ENCODE data around the gene SIN3B.

The SIN3B gene

DNA sequence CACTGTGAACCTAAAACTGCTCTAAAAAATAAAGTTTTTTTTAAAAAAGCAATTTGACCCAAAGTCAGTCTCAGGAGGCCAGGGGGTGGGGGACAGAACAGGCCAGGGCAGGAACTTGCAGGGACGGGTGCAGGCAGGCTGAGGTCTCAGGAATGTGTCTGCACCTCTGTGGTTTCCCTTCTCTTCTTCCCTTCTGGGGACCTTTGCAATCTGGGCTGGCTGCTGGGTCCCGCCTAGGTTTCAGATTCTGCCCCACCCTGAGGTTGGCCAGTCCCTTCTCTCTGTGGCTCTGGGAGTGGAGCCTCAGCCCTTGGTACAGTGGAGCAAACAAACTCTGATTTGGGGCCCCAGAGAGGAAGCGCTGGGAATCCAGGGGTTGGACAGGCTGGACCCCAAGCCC lies 54.3 kb downstream of the SIN3B start:
- Histone ChIP-seq H3K4me1 (ENCODE audit: control insufficient read depth, low read length) (peaks cover 23% of the 10 kb centered on the region), H3K27ac (ENCODE audit: low read depth, low read length) (no peak overlapping the region), H3K9me2 (replicated peaks; ENCODE audit: control insufficient read depth, low read length) (no peaks in the 10 kb centered on the region), H3K9me3 (ENCODE audit: control insufficient read depth, insufficient read depth, low read length) (peaks cover 10% of the 10 kb centered on the region; the same call in 1 of the 2 replicates), H3F3A (ENCODE audit: control insufficient read depth, insufficient read depth) (peaks cover 11% of the 10 kb centered on the region), H3K79me2 (ENCODE audit: control insufficient read depth, low read length) (no peaks in the 10 kb centered on the region), H3K4me2 (ENCODE audit: low read length) (no peak overlapping the region), H3K36me3 (ENCODE audit: control insufficient read depth, low read length) (peaks cover 24% of the 10 kb centered on the region), H4K20me1 (ENCODE audit: control insufficient read depth, insufficient read depth, low read depth, low read length) (no peaks in the 10 kb centered on the region), H3K27me3 (ENCODE audit: control insufficient read depth, low read length) (no peaks in the 10 kb centered on the region), H3K4me3 (ENCODE audit: low read length) (no peak overlapping the region)
- no peak for TF ChIP-seq EZH2phosphoT487 (IDR thresholded peaks at IDR 0.05; ENCODE audit: borderline replicate concordance, low read length)
- TF ChIP-seq, protein P1, sequence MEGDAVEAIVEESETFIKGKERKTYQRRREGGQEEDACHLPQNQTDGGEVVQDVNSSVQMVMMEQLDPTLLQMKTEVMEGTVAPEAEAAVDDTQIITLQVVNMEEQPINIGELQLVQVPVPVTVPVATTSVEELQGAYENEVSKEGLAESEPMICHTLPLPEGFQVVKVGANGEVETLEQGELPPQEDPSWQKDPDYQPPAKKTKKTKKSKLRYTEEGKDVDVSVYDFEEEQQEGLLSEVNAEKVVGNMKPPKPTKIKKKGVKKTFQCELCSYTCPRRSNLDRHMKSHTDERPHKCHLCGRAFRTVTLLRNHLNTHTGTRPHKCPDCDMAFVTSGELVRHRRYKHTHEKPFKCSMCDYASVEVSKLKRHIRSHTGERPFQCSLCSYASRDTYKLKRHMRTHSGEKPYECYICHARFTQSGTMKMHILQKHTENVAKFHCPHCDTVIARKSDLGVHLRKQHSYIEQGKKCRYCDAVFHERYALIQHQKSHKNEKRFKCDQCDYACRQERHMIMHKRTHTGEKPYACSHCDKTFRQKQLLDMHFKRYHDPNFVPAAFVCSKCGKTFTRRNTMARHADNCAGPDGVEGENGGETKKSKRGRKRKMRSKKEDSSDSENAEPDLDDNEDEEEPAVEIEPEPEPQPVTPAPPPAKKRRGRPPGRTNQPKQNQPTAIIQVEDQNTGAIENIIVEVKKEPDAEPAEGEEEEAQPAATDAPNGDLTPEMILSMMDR (IDR thresholded peaks at IDR 0.05; ENCODE audit: low read depth, low read length, poor library complexity, severe bottlenecking) = no peak

DNA sequence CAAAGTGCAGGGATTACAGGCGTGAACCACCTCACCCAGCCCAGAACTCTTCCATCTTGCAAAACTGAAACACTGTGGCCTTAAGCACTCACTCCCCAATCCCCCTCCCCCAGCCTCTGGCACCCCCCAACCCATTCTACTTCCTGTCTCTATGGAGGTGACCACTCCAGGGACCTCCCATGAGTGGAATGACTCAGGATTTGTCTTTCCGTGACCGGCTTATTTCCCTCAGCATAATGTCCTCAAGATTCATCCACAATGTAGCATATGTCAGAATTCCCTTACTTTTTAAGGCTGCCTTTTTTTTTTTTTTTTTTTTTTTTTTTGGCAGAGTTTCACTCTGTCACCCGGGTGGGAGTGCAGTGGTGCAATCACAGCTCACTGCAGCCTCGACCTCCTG lies 56.0 kb downstream of the SIN3B start:
- Histone ChIP-seq H4K20me1 (ENCODE audit: control insufficient read depth, insufficient read depth, low read depth, low read length) (no peaks in the 10 kb centered on the region), H3K4me2 (ENCODE audit: low read length) (no peak overlapping the region), H3K27me3 (ENCODE audit: control insufficient read depth, low read length) (no peaks in the 10 kb centered on the region), H3K27ac (ENCODE audit: low read depth, low read length) (no peak overlapping the region), H3F3A (ENCODE audit: control insufficient read depth, insufficient read depth) (peaks cover 11% of the 10 kb centered on the region), H3K9me3 (ENCODE audit: control insufficient read depth, insufficient read depth, low read length) (peaks cover 10% of the 10 kb centered on the region; the same call in 1 of the 2 replicates), H3K9me2 (replicated peaks; ENCODE audit: control insufficient read depth, low read length) (no peaks in the 10 kb centered on the region), H3K79me2 (ENCODE audit: control insufficient read depth, low read length) (peaks cover 15% of the 10 kb centered on the region), H3K4me3 (ENCODE audit: low read length) (no peak overlapping the region), H3K36me3 (ENCODE audit: control insufficient read depth, low read length) (peaks cover 21% of the 10 kb centered on the region), H3K4me1 (ENCODE audit: control insufficient read depth, low read length) (peaks cover 39% of the 10 kb centered on the region)
- TF ChIP-seq, protein P1 (IDR thresholded peaks at IDR 0.05; ENCODE audit: low read depth, low read length, poor library complexity, severe bottlenecking) = no peak
- TF ChIP-seq EZH2phosphoT487 (IDR thresholded peaks at IDR 0.05; ENCODE audit: borderline replicate concordance, low read length) = no peak

DNA sequence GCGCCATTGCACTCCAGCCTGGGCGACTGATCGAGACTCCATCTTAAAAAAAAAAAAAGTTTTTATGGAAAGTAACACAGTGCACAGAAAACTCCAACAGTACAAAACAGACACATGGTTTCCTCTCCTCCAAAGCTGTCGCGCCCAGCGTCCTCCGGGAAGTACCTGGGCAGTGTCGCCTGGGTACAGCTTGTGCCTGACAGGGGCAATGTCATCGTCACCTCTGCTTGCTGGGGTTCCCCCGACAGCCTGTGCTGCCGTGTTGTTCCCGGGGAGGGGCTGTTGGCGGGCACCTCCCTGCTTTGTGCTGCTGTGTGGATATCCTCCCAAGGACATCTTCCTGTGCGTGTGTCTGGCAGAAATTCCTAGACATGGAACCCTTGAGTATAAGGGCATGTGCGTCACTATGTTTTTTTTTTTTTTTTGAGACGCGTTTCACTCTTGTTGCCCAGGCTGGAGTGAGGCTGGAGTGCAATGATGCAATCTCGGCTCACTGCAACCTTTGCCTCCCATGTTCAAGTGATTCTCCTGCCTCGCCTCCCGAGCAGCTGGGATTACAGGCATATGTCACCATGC lies 57.2 kb downstream of the SIN3B start:
- Histone ChIP-seq H3K4me2 (ENCODE audit: low read length) (no peak overlapping the region), H3K9me3 (ENCODE audit: control insufficient read depth, insufficient read depth, low read length) (peaks cover 3% of the 10 kb centered on the region; the same call in 1 of the 2 replicates), H3K27ac (ENCODE audit: low read depth, low read length) (no peak overlapping the region), H3K4me3 (ENCODE audit: low read length) (no peak overlapping the region), H3K4me1 (ENCODE audit: control insufficient read depth, low read length) (peaks cover 51% of the 10 kb centered on the region), H3K79me2 (ENCODE audit: control insufficient read depth, low read length) (peaks cover 22% of the 10 kb centered on the region), H3F3A (ENCODE audit: control insufficient read depth, insufficient read depth) (peaks cover 19% of the 10 kb centered on the region), H3K36me3 (ENCODE audit: control insufficient read depth, low read length) (peaks cover 20% of the 10 kb centered on the region), H3K9me2 (replicated peaks; ENCODE audit: control insufficient read depth, low read length) (no peaks in the 10 kb centered on the region), H4K20me1 (ENCODE audit: control insufficient read depth, insufficient read depth, low read depth, low read length) (no peaks in the 10 kb centered on the region), H3K27me3 (ENCODE audit: control insufficient read depth, low read length) (no peaks in the 10 kb centered on the region)
- TF ChIP-seq, protein P1 (IDR thresholded peaks at IDR 0.05; ENCODE audit: low read depth, low read length, poor library complexity, severe bottlenecking) = no peak
- no peak for TF ChIP-seq EZH2phosphoT487 (IDR thresholded peaks at IDR 0.05; ENCODE audit: borderline replicate concordance, low read length)
